Brain microvascular endothelial cell (primary cell): ENCODE measurements around the gene ESPN.

Experiments
- DNase-seq: peaks from one replicate; pipeline ENCODE4 v3.0.0-alpha.2; 2020
- H3K27ac ChIP-seq: fragments of 250-450 bp; sonication (Bioruptor Pico); 2 replicates; pipeline ENCODE4 v1.5.1; 2020; ENCODE audit warnings: mild to moderate bottlenecking, moderate library complexity
- H3K27me3 ChIP-seq: fragments of 250-450 bp; sonication (Bioruptor Pico); replicated peaks from 2 replicates; pipeline ENCODE4 v1.5.1; 2020; ENCODE audit warnings: mild to moderate bottlenecking
- H3K36me3 ChIP-seq: fragments of 250-450 bp; sonication (Bioruptor Pico); replicated peaks from 2 replicates; pipeline ENCODE4 v1.5.1; 2020; ENCODE audit warnings: mild to moderate bottlenecking
- H3K4me3 ChIP-seq: 2 replicates; pipeline ENCODE4 v1.5.1; 2011; ENCODE audit warnings: low read depth, mild to moderate bottlenecking, control low read depth, low read length, moderate library complexity
- in situ Hi-C: cut with HindIII; loops from 2 replicates; pipeline ENCODE4 v1.10.0; 2017; ENCODE audit warnings: low sequenced_read_pairs, low pct_ligation_motif_present
- TF ChIP-seq, protein P1 (sequence below): IDR thresholded peaks from 2 replicates; pipeline ENCODE4 v1.5.1; 2011; ENCODE audit warnings: low read depth, mild to moderate bottlenecking, moderate library complexity, low read length, control low read depth, inconsistent platforms; ENCODE audit errors: missing control alignments

The ESPN gene

DNA sequence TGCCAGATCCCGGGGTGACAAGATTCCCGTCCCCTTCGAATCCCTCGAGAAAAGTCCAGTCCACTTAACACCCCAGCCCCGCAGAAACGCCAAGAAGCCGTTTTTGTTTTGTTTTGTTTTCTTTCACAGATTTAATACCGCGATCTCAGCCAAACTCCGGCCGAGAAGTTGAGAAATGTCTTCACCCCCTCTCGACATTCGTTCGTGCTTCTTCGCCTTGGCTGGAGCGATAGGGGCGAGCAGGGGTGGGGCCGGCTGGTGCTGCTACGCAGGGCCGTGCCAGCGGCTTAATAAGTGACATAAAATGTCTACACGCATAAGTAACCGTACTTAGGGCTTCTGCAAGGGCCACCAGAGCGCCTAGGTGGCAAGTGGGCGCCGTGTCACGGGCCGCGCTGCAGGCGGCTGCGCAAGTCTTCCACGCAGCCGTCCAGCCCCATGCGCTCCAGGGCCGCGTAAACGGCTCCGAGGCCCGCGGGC lies 36.5 kb downstream of the ESPN start:
- Histone ChIP-seq H3K4me3 (no peak overlapping the region), H3K27me3 (peaks cover 6% of the 10 kb centered on the region), H3K36me3 (peaks cover 17% of the 10 kb centered on the region), H3K27ac (no peak overlapping the region)
- DNase-seq: no peak
- in situ Hi-C loops: no loop called here
- TF ChIP-seq, protein P1, sequence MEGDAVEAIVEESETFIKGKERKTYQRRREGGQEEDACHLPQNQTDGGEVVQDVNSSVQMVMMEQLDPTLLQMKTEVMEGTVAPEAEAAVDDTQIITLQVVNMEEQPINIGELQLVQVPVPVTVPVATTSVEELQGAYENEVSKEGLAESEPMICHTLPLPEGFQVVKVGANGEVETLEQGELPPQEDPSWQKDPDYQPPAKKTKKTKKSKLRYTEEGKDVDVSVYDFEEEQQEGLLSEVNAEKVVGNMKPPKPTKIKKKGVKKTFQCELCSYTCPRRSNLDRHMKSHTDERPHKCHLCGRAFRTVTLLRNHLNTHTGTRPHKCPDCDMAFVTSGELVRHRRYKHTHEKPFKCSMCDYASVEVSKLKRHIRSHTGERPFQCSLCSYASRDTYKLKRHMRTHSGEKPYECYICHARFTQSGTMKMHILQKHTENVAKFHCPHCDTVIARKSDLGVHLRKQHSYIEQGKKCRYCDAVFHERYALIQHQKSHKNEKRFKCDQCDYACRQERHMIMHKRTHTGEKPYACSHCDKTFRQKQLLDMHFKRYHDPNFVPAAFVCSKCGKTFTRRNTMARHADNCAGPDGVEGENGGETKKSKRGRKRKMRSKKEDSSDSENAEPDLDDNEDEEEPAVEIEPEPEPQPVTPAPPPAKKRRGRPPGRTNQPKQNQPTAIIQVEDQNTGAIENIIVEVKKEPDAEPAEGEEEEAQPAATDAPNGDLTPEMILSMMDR: no peak

DNA sequence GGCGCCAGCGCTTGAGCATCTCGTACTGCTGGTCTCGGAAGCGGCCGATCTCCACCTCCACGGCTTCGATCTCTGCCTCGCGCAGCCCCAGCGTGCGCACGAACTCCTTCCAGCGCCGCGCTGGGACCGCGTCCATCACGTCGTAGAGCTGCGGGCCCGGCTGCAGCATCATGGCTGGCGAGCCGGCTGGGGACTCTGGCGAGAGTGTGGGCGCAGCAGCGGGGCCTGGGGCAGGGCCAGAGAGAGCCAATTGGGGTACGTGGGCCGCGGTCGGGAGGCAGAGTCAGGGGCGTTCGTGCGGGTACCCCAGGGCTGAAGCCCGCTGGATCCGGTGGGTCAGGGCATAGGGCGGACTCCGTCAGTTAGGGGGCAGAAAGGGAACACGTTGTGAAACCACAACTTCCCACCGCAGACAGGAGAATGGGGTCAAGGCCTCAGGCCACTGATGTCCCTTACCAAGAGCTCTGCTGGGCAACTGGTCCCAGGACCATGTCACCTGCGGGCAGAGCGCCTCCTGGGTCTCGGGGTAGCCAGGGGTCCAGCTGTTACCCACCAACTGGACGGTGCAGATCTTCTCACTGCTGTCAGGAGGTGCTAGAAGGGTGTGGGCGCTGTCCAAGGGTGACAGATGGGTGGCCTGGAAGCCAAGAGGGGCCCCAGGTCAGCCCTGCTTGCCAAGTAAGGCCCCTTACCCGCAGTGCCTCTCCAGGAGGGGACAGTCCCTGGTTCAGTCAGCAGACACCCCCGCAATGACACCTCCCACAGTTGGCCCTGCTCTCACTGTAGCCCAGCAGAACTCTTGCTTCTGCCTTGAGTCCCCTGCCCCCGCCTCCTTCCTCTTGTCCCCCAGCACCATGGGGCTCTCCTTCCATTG lies 37.2 kb downstream of the ESPN start:
- no peak overlapping the region for H3K27ac ChIP-seq

DNA sequence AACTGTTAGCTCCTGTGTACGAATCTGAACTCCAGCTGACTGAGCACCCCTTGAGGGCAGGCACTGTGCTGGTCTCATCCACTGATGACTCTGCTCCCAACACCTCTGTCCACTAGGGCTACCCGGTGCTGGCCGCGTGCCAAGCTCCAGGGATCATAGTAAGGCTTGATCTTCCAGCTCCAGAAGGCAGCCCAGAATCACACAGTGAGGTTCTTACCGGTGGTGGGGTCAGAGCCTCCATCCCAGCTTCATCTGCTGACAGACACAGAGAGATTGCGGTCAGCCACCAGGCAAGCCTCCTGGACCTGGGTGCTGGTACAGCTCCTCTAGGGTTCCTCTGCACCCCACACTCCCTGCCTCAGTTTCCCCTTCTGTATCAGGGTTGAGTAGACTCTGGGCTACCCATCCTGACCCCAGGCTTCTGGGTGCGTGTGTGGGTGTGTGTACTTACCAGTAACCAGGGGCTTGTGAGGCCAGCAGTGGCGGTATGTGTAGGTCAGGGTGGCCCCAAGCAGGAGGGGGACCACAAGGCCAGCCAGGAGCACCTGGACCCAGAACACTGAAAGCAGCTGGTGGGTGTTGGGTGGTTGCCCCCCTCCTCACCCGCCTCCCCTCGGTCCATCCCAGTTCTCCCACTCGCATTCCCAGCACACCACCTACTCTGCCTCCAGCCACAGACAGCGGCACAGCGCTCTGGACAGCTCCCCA lies 38.0 kb downstream of the ESPN start:
- in situ Hi-C loops: no loop called here
- H3K36me3 ChIP-seq: peaks cover 23% of the 10 kb centered on the region
- no peak overlapping the region for H3K27ac ChIP-seq
- peaks cover 3% of the 10 kb centered on the region for H3K27me3 ChIP-seq
- TF ChIP-seq, protein P1: no peak
- H3K4me3 ChIP-seq: no peak overlapping the region
- no peak for DNase-seq

More for the DNA sequence above, 37.2 kb downstream of the ESPN start:
- no peak for DNase-seq
- in situ Hi-C loops: no loop called here
- peaks cover 5% of the 10 kb centered on the region for H3K27me3 ChIP-seq
- H3K36me3 ChIP-seq: peaks cover 17% of the 10 kb centered on the region
- H3K4me3 ChIP-seq: no peak overlapping the region
- TF ChIP-seq, protein P1: no peak

DNA sequence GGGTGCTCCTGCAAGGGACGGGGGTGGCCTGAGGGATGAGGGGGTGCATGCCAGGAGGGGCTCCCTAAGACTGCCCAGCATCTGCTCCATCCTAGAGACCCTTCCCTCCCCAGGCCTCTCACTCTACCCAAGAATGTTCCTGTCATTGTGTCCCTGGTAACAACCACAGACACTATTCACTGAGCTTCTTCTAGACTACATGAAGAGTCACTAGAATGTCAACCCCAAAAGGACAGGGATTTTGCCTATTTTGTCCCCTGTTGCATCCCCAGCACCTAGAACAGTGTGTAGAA lies 38.5 kb downstream of the ESPN start:
- in situ Hi-C loops: no loop called here
- Histone ChIP-seq H3K4me3 (no peak overlapping the region), H3K36me3 (peaks cover 24% of the 10 kb centered on the region), H3K27me3 (peaks cover 3% of the 10 kb centered on the region), H3K27ac (no peak overlapping the region)
- no peak for DNase-seq
- TF ChIP-seq, protein P1: no peak

DNA sequence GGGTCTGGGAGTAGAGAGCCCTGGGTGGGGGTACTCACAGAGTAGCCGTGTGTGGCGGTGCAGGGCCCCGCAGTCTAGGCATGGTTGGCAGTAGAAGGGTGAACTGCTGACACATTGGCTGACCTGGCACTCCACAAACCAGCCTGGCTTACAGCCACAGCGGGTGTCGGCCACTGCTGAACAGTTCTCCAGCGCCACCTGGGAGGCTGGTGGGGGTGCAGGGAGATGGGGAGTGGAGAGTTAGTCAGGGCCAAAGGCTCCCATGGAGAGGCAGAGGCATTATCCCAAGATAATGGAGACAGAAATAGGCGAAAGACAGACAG lies 39.9 kb downstream of the ESPN start:
- no peak overlapping the region for H3K4me3 ChIP-seq
- no peak overlapping the region for H3K27ac ChIP-seq
- no peak for DNase-seq
- TF ChIP-seq, protein P1: peak; percentile 6
- in situ Hi-C loops: no loop called here
- H3K36me3 ChIP-seq: peaks cover 32% of the 10 kb centered on the region
- peaks cover 3% of the 10 kb centered on the region for H3K27me3 ChIP-seq
